ENCODE results near the gene ZNF594.
"Not testable (repeated sequence)": the region's sequence is repeated elsewhere in the genome, so short reads cannot be mapped to it uniquely, and the experiment has no call there.

Gene ZNF594

GRCh38 chr17:5201011-5201410, 9.3 kb upstream of the ZNF594 start:
- no peak for DNase-seq (ENCODE audit: low spot score)

- no peak for DNase-seq (ENCODE audit: low spot score)
Measured at GRCh38 chr17:5200360-5200759, 8.7 kb upstream of the ZNF594 start.

GRCh38 chr17:5198472-5198871, 6.8 kb upstream of the ZNF594 start:
- no peak for DNase-seq (ENCODE audit: low spot score)

- peak; percentile 63 for DNase-seq (ENCODE audit: low spot score)
Measured at GRCh38 chr17:5194346-5194745, 2.7 kb upstream of the ZNF594 start.

- no peak for DNase-seq (ENCODE audit: low spot score)
Measured at GRCh38 chr17:5184288-5184687, 7.4 kb downstream of the ZNF594 start.

GRCh38 chr17:5183410-5183793, 8.3 kb downstream of the ZNF594 start:
- no peak for DNase-seq (ENCODE audit: low spot score)

- DNase-seq (ENCODE audit: low spot score), result no peak
Measured at GRCh38 chr17:5182597-5183409, 8.9 kb downstream of the ZNF594 start.

- no peak for DNase-seq (ENCODE audit: low spot score)
Measured at GRCh38 chr17:5181509-5182305, 10.0 kb downstream of the ZNF594 start.

GRCh38 chr17:5179003-5179402, 12.7 kb downstream of the ZNF594 start:
- DNase-seq (ENCODE audit: low spot score), result no peak

GRCh38 chr17:5175027-5175426, 16.6 kb downstream of the ZNF594 start:
- not testable (repeated sequence) for DNase-seq (ENCODE audit: low spot score)

- peak; percentile 19 for DNase-seq (ENCODE audit: low spot score)
Measured at GRCh38 chr17:5165791-5166564, 25.7 kb downstream of the ZNF594 start.

GRCh38 chr17:5164436-5164835, 27.2 kb downstream of the ZNF594 start:
- DNase-seq (ENCODE audit: low spot score), result no peak

GRCh38 chr17:5161793-5162192, 29.9 kb downstream of the ZNF594 start:
- not testable (repeated sequence) for DNase-seq (ENCODE audit: low spot score)

- DNase-seq (ENCODE audit: low spot score), result not testable (repeated sequence)
Measured at GRCh38 chr17:5160702-5161101, 31.0 kb downstream of the ZNF594 start.

GRCh38 chr17:5146122-5146521, 45.5 kb downstream of the ZNF594 start:
- not testable (repeated sequence) for DNase-seq (ENCODE audit: low spot score)

- DNase-seq (ENCODE audit: low spot score), result not testable (repeated sequence)
Measured at GRCh38 chr17:5142877-5143276, 48.8 kb downstream of the ZNF594 start.

GRCh38 chr17:5139458-5139732, 52.3 kb downstream of the ZNF594 start:
- DNase-seq (ENCODE audit: low spot score), result no peak

- no peak for DNase-seq (ENCODE audit: low spot score)
Measured at GRCh38 chr17:5138616-5139457, 52.8 kb downstream of the ZNF594 start.

- DNase-seq (ENCODE audit: low spot score), result not testable (repeated sequence)
Measured at GRCh38 chr17:5138198-5138544, 53.5 kb downstream of the ZNF594 start.

GRCh38 chr17:5137511-5138197, 54.0 kb downstream of the ZNF594 start:
- not testable (repeated sequence) for DNase-seq (ENCODE audit: low spot score)
